Measurements from ENCODE around the gene VEGFD. TPM values are rescaled to one million over a fixed set of nuclear protein-coding genes. Genes with fewer than 3 reads are reported as not detected.

The VEGFD gene
- total and polyA plus RNA-seq, 9 donors, result 0.57 to 5.5 (median 1.7) TPM

DNA sequence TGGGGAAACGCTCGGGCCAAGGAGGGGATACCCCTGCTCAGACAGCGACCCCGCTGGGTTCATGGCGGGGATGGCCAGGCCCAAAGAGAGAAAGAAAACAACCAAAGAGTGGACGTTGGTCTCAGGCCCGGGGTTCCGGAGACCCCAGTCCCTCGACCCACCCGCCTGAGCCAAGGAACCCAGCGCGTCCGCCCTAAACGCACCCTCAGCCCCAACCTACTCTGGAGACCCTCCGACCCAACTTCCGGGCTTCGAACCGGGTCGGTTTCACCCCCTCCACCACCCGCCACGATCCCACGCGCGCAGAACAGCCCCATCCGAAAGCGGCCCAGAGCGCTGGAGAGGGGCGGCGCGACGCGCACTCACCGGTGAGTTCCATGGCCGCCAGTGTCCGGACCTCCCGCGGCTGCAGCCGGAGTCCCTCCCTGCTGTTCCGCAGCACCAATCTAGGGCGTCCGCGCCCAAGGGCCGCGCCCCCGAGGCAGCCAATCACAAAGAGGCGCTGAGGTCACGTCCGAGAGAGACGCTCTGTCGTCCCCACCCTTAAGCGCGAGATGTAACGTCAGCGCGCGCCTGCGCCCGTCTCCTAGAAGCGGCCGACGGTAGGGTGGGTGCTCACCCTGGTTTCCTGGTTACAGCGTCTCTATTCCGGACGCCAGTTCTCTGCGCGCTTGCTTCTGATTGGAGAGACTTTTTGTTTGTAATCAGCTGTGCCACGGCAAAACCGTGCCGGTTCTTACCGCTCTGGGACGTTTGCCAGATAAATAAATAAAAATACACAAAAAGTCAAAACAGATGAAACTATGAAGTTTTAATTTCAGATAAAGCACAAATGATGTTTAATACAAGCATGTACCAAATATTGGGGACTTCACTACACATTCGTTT lies 48.8 kb downstream of the VEGFD start, which contains the start of gene PIGA:
Gene PIGA, minus strand, starts transcription at position 389 of the 888 bp plus-strand sequence. CDS start 3,593 bp downstream, outside the sequence.
- peak; percentile 91 to 95 (median 92) for DNase-seq
- Histone ChIP-seq H3K4me1 (ENCODE audit: insufficient read depth) (no peaks in the 10 kb centered on the region), H3K27ac (peak within 1 kb of the TSS; percentile 52 to 86), H3K4me3 (peak within 1 kb of the TSS; percentile 76), H3K27me3 (no peaks in the 10 kb centered on the region), H3K36me3 (no peaks in the 10 kb centered on the region), H3K9me3 (no peaks in the 10 kb centered on the region)
- TF ChIP-seq EP300 (IDR thresholded peaks at IDR 0.05) (peak; percentile 59), POLR2A (IDR thresholded peaks at IDR 0.05) (peak; percentile 95)
- TF ChIP-seq, protein P1, sequence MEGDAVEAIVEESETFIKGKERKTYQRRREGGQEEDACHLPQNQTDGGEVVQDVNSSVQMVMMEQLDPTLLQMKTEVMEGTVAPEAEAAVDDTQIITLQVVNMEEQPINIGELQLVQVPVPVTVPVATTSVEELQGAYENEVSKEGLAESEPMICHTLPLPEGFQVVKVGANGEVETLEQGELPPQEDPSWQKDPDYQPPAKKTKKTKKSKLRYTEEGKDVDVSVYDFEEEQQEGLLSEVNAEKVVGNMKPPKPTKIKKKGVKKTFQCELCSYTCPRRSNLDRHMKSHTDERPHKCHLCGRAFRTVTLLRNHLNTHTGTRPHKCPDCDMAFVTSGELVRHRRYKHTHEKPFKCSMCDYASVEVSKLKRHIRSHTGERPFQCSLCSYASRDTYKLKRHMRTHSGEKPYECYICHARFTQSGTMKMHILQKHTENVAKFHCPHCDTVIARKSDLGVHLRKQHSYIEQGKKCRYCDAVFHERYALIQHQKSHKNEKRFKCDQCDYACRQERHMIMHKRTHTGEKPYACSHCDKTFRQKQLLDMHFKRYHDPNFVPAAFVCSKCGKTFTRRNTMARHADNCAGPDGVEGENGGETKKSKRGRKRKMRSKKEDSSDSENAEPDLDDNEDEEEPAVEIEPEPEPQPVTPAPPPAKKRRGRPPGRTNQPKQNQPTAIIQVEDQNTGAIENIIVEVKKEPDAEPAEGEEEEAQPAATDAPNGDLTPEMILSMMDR (IDR thresholded peaks at IDR 0.05), result no peak
- WGBS, 3 donors, result 31 to 40% (median 39%) methylated on average over 71 to 72 of the region's 72 CpGs
- intact Hi-C loops (cut with DNase I), result no loop called here

DNA sequence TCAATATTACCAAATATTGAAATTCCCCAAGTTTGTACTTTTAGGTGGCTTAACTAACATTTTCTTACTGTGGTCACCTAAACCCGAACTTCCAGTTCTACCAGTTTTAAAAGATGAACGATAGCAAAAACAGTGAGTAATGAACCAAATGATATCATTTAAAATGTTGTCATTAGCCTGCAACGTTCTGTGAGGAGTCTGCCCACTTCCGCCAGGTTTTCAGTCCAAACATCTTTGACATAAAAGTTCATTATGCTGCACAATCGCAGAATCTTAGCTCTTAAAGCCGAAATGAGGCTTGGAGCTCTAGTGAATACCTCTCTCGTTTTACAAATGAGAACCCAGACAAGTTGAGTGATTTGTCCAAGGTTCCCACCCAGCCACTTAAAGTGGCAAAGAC lies 49.7 kb downstream of the VEGFD start:
- Histone ChIP-seq H3K36me3 (no peaks in the 10 kb centered on the region), H3K27me3 (no peaks in the 10 kb centered on the region), H3K4me3 (peak overlapping the region; percentile 76), H3K27ac (peak overlapping the region; percentile 52 to 86), H3K4me1 (ENCODE audit: insufficient read depth) (no peaks in the 10 kb centered on the region), H3K9me3 (no peaks in the 10 kb centered on the region)
- intact Hi-C loops (cut with DNase I), result no loop called here
- 36 to 56% (median 41%) methylated on average over 7 of the region's 7 CpGs for WGBS, 3 donors
- no peak for TF ChIP-seq EP300 (IDR thresholded peaks at IDR 0.05)
- TF ChIP-seq, protein P1 (IDR thresholded peaks at IDR 0.05), result no peak
- DNase-seq, result no peak

DNA sequence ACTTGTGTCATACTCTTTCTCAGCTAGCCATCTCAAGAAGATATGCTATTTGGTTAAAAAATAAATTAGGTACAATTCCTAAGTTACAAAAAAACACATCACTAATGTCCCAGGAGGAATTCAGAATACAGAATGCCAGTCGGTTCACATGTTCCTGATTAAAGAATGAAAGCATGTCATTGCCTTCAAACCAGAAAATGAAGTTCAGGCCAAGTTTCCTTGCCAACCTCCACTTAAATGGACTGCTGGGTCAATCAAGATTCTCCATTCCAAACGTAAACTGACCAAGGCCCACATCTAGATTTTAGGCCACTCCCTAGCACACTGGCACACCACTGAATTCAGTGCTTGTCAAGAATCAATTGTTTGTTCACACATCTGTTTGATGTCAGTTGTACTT lies 55.4 kb downstream of the VEGFD start:
- no peak overlapping the region for H3K27ac ChIP-seq
- TF ChIP-seq, protein P1 (IDR thresholded peaks at IDR 0.05), result no peak
- TF ChIP-seq EP300 (IDR thresholded peaks at IDR 0.05) (no peak), POLR2A (IDR thresholded peaks at IDR 0.05) (no peak)
- no peak overlapping the region for H3K4me3 ChIP-seq
- no peak for DNase-seq
- no peaks in the 10 kb centered on the region for H3K36me3 ChIP-seq
- no peaks in the 10 kb centered on the region for H3K4me1 ChIP-seq (ENCODE audit: insufficient read depth)
- 48 to 54% (median 53%) methylated on average over 2 of the region's 2 CpGs for WGBS, 3 donors
- H3K27me3 ChIP-seq, result no peaks in the 10 kb centered on the region
- intact Hi-C loops (cut with DNase I), result no loop called here
- H3K9me3 ChIP-seq, result no peaks in the 10 kb centered on the region

DNA sequence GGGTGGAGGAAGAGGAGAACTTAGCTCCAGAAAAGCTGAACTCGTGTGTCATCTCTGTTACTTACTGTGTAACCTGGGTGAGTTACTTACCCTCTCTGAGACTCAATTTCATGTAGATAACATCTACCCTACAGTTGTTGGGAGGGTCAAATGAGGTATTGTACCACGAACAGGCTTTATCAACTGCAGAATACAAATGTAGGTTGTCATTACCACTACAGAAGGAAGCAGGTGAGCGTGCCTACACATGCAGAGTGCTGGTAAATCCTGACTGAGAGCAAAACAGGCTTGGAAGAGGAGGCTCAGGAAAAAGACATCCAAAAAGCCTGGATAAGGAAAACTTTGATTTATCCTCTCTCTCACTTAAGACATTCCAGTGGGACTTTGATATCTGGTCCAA lies 56.1 kb downstream of the VEGFD start:
- H3K27me3 ChIP-seq, result no peaks in the 10 kb centered on the region
- intact Hi-C loops (cut with DNase I), result no loop called here
- TF ChIP-seq EP300 (IDR thresholded peaks at IDR 0.05) (no peak), POLR2A (IDR thresholded peaks at IDR 0.05) (no peak)
- TF ChIP-seq, protein P1 (IDR thresholded peaks at IDR 0.05), result no peak
- no peak overlapping the region for H3K4me3 ChIP-seq
- H3K4me1 ChIP-seq (ENCODE audit: insufficient read depth), result no peaks in the 10 kb centered on the region
- no peak overlapping the region for H3K27ac ChIP-seq
- no peak for DNase-seq
- H3K9me3 ChIP-seq, result no peaks in the 10 kb centered on the region
- H3K36me3 ChIP-seq, result no peaks in the 10 kb centered on the region
- WGBS, 3 donors, result 59 to 66% (median 60%) methylated on average over 3 of the region's 3 CpGs
